Neural cell (in vitro differentiated cells): ENCODE measurements around the gene SUGCT. TPM values are rescaled to one million over a fixed set of nuclear protein-coding genes. Genes with fewer than 3 reads are reported as not detected.

ENCODE experiments used
- H2AFZ ChIP-seq: fragments of 200-600, 300-800 bp; sonication (generic), shearing (Covaris generic); 2 replicates; pipeline ENCODE4 v1.6.0; 2014; ENCODE audit warnings: low read depth, mild to moderate bottlenecking, antibody characterized with exemption, low read length, moderate library complexity
- H3F3A ChIP-seq: fragments of 200-600 bp; shearing (Covaris generic); 2 replicates; pipeline ENCODE4 v1.6.1; 2016; ENCODE audit warnings: mild to moderate bottlenecking, moderate library complexity, mixed read lengths, antibody characterized with exemption, low read length; ENCODE audit not compliant: insufficient read depth, poor library complexity, severe bottlenecking
- H3K27ac ChIP-seq: fragments of 200-600, 300-800 bp; sonication (generic), shearing (Covaris generic); 2 replicates; pipeline ENCODE4 v1.5.1; 2014; ENCODE audit warnings: mild to moderate bottlenecking, low read length, moderate library complexity
- H3K27me3 ChIP-seq: fragments of 300-800, 200-600 bp; sonication (generic), shearing (Covaris generic); 2 replicates; pipeline ENCODE4 v1.6.0; 2014; ENCODE audit warnings: mild to moderate bottlenecking, low read depth, low read length, moderate library complexity; ENCODE audit not compliant: insufficient read depth
- H3K36me3 ChIP-seq: fragments of 300-800, 200-600 bp; sonication (generic), shearing (Covaris generic); 2 replicates; pipeline ENCODE4 v1.5.1; 2014; ENCODE audit warnings: mild to moderate bottlenecking, antibody characterized with exemption, low read length, moderate library complexity; ENCODE audit not compliant: insufficient read depth
- H3K4me2 ChIP-seq: fragments of 300-800, 200-600 bp; sonication (generic), shearing (Covaris generic); 2 replicates; pipeline ENCODE4 v1.6.0; 2014; ENCODE audit warnings: mild to moderate bottlenecking, low read length
- H3K4me3 ChIP-seq: fragments of 300-800, 200-600 bp; sonication (generic), shearing (Covaris generic); 2 replicates; pipeline ENCODE4 v1.5.1; 2014; ENCODE audit warnings: mild to moderate bottlenecking, low read length, moderate library complexity
- H3K79me2 ChIP-seq: fragments of 200-600 bp; shearing (Covaris generic); replicated peaks from 2 replicates; pipeline ENCODE4 v1.6.0; 2014; ENCODE audit warnings: mild to moderate bottlenecking, low read length, moderate library complexity; ENCODE audit not compliant: insufficient read depth
- H3K9ac ChIP-seq: fragments of 300-800, 200-600 bp; sonication (generic), shearing (Covaris generic); 2 replicates; pipeline ENCODE4 v1.6.1; 2016; ENCODE audit warnings: mild to moderate bottlenecking, low read length, mixed read lengths
- H3K9me2 ChIP-seq: fragments of 200-600 bp; shearing (Covaris generic); 2 replicates; pipeline ENCODE4 v1.6.1; 2016; ENCODE audit warnings: mild to moderate bottlenecking, low read length, mixed read lengths; ENCODE audit not compliant: insufficient read depth
- H3K9me3 ChIP-seq: fragments of 200-600, 300-800 bp; sonication (generic), shearing (Covaris generic); 2 replicates; pipeline ENCODE4 v1.6.1; 2016; ENCODE audit warnings: mild to moderate bottlenecking, mixed run types, low read length, moderate library complexity, mixed read lengths
- H4K20me1 ChIP-seq: fragments of 200-600 bp; shearing (Covaris generic); 2 replicates; pipeline ENCODE4 v1.6.1; 2016; ENCODE audit warnings: mild to moderate bottlenecking, mixed run types; ENCODE audit not compliant: insufficient read depth
- CTCF ChIP-seq: fragments of 450-650 bp; IDR thresholded peaks from 2 replicates; pipeline ENCODE4 v1.5.1; 2014; ENCODE audit warnings: antibody characterized with exemption, mild to moderate bottlenecking, moderate library complexity; ENCODE audit not compliant: poor library complexity, severe bottlenecking
- EP300 ChIP-seq: fragments of 450-650 bp; conservative IDR thresholded peaks from 2 replicates; pipeline ENCODE4 v1.6.1; 2014; ENCODE audit warnings: antibody characterized with exemption, mild to moderate bottlenecking, moderate library complexity; ENCODE audit not compliant: poor library complexity, severe bottlenecking
- EZH2 ChIP-seq: fragments of 200-600, 300-800 bp; shearing (Covaris generic), sonication (generic); IDR thresholded peaks from 2 replicates; pipeline ENCODE4 v1.6.1; 2014; ENCODE audit warnings: antibody characterized with exemption, low read length, borderline replicate concordance, mild to moderate bottlenecking; ENCODE audit not compliant: insufficient read depth, poor library complexity, severe bottlenecking
- MXI1 ChIP-seq: fragments of 450-650 bp; conservative IDR thresholded peaks from 2 replicates; pipeline ENCODE4 v1.6.1; 2014; ENCODE audit warnings: antibody characterized with exemption, mild to moderate bottlenecking; ENCODE audit not compliant: poor library complexity, severe bottlenecking
- POLR2AphosphoS5 ChIP-seq: IDR thresholded peaks from 2 replicates; pipeline ENCODE4 v1.6.1; 2012
- RAD21 ChIP-seq: fragments of 450-650 bp; conservative IDR thresholded peaks from 2 replicates; pipeline ENCODE4 v1.6.1; 2014; ENCODE audit warnings: antibody characterized with exemption, mild to moderate bottlenecking, moderate library complexity
- SMC3 ChIP-seq: fragments of 450-650 bp; conservative IDR thresholded peaks from 2 replicates; pipeline ENCODE4 v1.6.1; 2014; ENCODE audit warnings: antibody characterized with exemption, mild to moderate bottlenecking, moderate library complexity; ENCODE audit not compliant: poor library complexity
- TAF1 ChIP-seq: IDR thresholded peaks from 2 replicates; pipeline ENCODE4 v1.6.1; 2012; ENCODE audit warnings: low read depth
- polyA plus RNA-seq: library from polyadenylated mRNA; depleted of rRNA; stranded (reverse); fragments of >200 nt; gene quantifications from 2 replicates; pipeline ENCODE4 v1.2.3, GENCODE V29; 2014
- TF ChIP-seq, protein P1 (sequence below): IDR thresholded peaks from 2 replicates; pipeline ENCODE4 v1.6.1; 2012; ENCODE audit warnings: borderline replicate concordance

The SUGCT gene
- polyA plus RNA-seq, 1 donor from 2014 or later: not detected

- H3K9ac ChIP-seq: no peak overlapping the region
These were observed 88.8 kb downstream of the SUGCT start for GRCh38 chr7:40223451-40224127.

GRCh38 chr7:40230101-40230500, 95.3 kb downstream of the SUGCT start:
- no peaks in the 10 kb centered on the region for H4K20me1 ChIP-seq
- H3F3A ChIP-seq: no peaks in the 10 kb centered on the region
- H3K9me2 ChIP-seq: no peaks in the 10 kb centered on the region
- TF ChIP-seq EP300 (no peak), MXI1 (no peak), RAD21 (no peak), POLR2AphosphoS5 (no peak)
- no peak overlapping the region for H3K4me3 ChIP-seq
- H3K27ac ChIP-seq: no peak overlapping the region
- H3K36me3 ChIP-seq: no peaks in the 10 kb centered on the region
- H3K9ac ChIP-seq: no peak overlapping the region
- no peaks in the 10 kb centered on the region for H3K79me2 ChIP-seq
- H3K27me3 ChIP-seq: no peaks in the 10 kb centered on the region
- no peaks in the 10 kb centered on the region for H3K9me3 ChIP-seq
- H2AFZ ChIP-seq: no peak overlapping the region
- H3K4me2 ChIP-seq: no peak overlapping the region

More at GRCh38 chr7:40223451-40224127, 88.8 kb downstream of the SUGCT start:
- TF ChIP-seq TAF1: no peak
- TF ChIP-seq, protein P1, sequence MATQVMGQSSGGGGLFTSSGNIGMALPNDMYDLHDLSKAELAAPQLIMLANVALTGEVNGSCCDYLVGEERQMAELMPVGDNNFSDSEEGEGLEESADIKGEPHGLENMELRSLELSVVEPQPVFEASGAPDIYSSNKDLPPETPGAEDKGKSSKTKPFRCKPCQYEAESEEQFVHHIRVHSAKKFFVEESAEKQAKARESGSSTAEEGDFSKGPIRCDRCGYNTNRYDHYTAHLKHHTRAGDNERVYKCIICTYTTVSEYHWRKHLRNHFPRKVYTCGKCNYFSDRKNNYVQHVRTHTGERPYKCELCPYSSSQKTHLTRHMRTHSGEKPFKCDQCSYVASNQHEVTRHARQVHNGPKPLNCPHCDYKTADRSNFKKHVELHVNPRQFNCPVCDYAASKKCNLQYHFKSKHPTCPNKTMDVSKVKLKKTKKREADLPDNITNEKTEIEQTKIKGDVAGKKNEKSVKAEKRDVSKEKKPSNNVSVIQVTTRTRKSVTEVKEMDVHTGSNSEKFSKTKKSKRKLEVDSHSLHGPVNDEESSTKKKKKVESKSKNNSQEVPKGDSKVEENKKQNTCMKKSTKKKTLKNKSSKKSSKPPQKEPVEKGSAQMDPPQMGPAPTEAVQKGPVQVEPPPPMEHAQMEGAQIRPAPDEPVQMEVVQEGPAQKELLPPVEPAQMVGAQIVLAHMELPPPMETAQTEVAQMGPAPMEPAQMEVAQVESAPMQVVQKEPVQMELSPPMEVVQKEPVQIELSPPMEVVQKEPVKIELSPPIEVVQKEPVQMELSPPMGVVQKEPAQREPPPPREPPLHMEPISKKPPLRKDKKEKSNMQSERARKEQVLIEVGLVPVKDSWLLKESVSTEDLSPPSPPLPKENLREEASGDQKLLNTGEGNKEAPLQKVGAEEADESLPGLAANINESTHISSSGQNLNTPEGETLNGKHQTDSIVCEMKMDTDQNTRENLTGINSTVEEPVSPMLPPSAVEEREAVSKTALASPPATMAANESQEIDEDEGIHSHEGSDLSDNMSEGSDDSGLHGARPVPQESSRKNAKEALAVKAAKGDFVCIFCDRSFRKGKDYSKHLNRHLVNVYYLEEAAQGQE: no peak
- Histone ChIP-seq H3K9me2 (no peaks in the 10 kb centered on the region), H3K9me3 (no peaks in the 10 kb centered on the region), H4K20me1 (no peaks in the 10 kb centered on the region), H3K79me2 (no peaks in the 10 kb centered on the region), H3K27me3 (no peaks in the 10 kb centered on the region), H3K27ac (no peak overlapping the region), H3K4me3 (no peak overlapping the region), H2AFZ (no peak overlapping the region), H3F3A (no peaks in the 10 kb centered on the region), H3K4me2 (no peak overlapping the region), H3K36me3 (no peaks in the 10 kb centered on the region)

DNA sequence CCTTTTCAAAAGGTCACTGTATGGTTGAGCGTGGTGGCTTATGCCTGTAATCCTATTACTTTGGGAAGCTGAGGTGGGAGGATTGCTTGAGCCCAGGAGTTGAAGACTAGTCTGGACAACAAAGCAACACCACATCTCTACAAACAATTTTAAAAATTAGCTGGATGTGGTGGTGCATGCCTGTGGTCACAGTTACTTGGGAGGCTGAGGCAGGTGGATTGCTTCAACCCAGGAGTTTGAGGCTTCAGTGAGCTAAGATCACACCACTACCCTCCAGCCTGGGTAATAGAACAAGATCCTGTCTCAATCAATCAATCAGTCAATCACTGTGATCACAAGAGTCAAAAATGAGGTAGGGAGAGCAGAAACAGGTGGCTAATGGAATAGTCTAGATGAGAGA, 97.0 kb downstream of the SUGCT start:
- TF ChIP-seq, protein P1: no peak
- TF ChIP-seq POLR2AphosphoS5: no peak
- TF ChIP-seq CTCF: no peak
- no peak for TF ChIP-seq EP300
- no peak for TF ChIP-seq TAF1
- no peak for TF ChIP-seq MXI1
- TF ChIP-seq SMC3: no peak
- TF ChIP-seq EZH2: no peak
- TF ChIP-seq RAD21: no peak
- Histone ChIP-seq H3K9ac (no peak overlapping the region), H3K4me2 (no peak overlapping the region), H3K79me2 (no peaks in the 10 kb centered on the region), H2AFZ (no peak overlapping the region), H3K9me3 (no peaks in the 10 kb centered on the region), H3K9me2 (no peaks in the 10 kb centered on the region), H3K27ac (no peak overlapping the region), H4K20me1 (no peaks in the 10 kb centered on the region), H3K36me3 (no peaks in the 10 kb centered on the region), H3K27me3 (no peaks in the 10 kb centered on the region), H3F3A (no peaks in the 10 kb centered on the region), H3K4me3 (no peak overlapping the region)
